ENCODE measurements around the gene OXCT1. TPM values are rescaled to one million over a fixed set of nuclear protein-coding genes. Genes with fewer than 3 reads are reported as not detected.
"Not testable (repeated sequence)": the region's sequence is repeated elsewhere in the genome, so short reads cannot be mapped to it uniquely, and the experiment has no call there.

OXCT1 gene
- total RNA-seq, 1 donor from 2014 or later, result 27.4 TPM

DNA sequence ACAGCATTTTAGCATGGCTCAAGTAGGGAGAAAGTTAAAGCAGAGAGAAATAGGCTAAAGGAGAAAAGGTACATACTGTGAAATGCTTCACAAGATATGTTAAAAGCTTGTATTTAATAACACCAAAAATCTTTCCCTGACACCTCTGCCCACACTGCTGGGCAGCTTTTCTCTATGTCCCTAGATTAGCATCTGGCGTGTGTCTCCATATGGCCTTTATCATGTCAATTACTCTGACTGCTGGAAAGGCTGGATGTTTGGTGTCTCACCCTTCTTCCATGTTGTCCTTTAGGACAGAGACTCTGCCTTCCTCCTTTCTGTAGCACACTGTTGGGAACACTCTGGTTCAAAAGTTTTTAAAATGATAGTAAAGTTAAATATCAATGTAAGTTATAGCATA is 122.5 kb downstream of the OXCT1 start:
- CTCF ChIA-PET, result no interaction called here

DNA sequence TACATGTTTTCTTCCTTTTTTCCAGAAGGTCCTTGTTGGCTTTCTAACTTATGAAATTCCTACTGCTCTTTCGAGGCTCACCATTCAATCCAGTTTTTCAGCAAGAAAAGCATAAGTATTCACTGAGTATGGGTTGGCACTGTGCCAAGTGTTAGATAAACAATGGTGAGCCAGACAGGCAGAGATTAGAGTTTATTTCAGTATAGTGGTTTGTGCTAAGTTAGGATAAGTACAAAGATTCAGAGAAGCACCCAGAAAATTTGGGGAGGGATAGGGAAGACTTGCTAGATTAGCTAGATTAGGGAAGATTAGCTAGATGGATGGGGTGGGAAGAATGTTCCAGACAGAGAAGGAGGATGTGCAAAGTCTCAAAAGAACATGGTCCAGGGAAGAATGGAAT is 122.9 kb downstream of the OXCT1 start:
- CTCF ChIA-PET, result no interaction called here
- Mint-ChIP-seq H3K9me3 (peaks cover 4% of the 10 kb centered on the region), H3K27me3 (no peaks in the 10 kb centered on the region), H3K4me1 (no peaks in the 10 kb centered on the region), H3K4me3 (no peak overlapping the region), H3K27ac (no peak overlapping the region), H3K36me3 (ENCODE audit: low read depth) (peaks cover 29% of the 10 kb centered on the region)
- POLR2A ChIA-PET, result no interaction called here
- DNase-seq, result no peak
- intact Hi-C loops (cut with micrococcal nuclease), result no loop called here
- ATAC-seq (ENCODE audit: low read depth), result no peak
- TF ChIP-seq CTCF (IDR thresholded peaks at IDR 0.05), result no peak

More for the DNA sequence above, 122.5 kb downstream of the OXCT1 start:
- POLR2A ChIA-PET, result no interaction called here
- ATAC-seq (ENCODE audit: low read depth) (no peak), DNase-seq (no peak)
- intact Hi-C loops (cut with micrococcal nuclease), result no loop called here
- TF ChIP-seq CTCF (IDR thresholded peaks at IDR 0.05), result no peak
- Mint-ChIP-seq H3K27me3 (no peaks in the 10 kb centered on the region), H3K4me3 (no peak overlapping the region), H3K4me1 (no peaks in the 10 kb centered on the region), H3K9me3 (peaks cover 4% of the 10 kb centered on the region), H3K27ac (no peak overlapping the region), H3K36me3 (ENCODE audit: low read depth) (peaks cover 28% of the 10 kb centered on the region)

DNA sequence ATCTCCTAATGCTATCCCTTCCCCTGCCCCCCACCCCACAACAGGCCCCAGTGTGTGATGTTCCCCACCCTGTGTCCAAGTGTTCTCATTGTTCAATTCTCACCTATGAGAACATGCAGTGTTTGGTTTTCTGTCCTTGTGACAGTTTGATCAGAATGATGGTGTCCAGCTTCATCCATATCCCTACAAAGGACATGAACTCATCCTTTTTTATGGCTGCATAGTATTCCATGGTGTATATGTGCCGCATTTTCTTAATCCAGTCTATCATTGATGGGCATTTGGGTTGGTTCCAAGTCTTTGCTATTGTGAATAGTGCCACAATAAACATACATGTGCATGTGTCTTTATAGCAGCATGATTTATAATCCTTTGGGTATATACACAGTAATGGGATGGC is 127.6 kb downstream of the OXCT1 start:
- CTCF ChIA-PET; H3K27me3 Mint-ChIP-seq; H3K4me1 Mint-ChIP-seq; H3K4me3 Mint-ChIP-seq; ATAC-seq (ENCODE audit: low read depth); H3K9me3 Mint-ChIP-seq; intact Hi-C loops (cut with micrococcal nuclease); H3K27ac Mint-ChIP-seq; POLR2A ChIA-PET; DNase-seq: not testable (repeated sequence)
- peaks cover 53% of the 10 kb centered on the region for H3K36me3 Mint-ChIP-seq (ENCODE audit: low read depth)

GRCh38 chr5:41738710-41739354 is 131.4 kb downstream of the OXCT1 start:
- no peak for TF ChIP-seq CTCF (IDR thresholded peaks at IDR 0.05)
- CTCF ChIA-PET, result no interaction called here
- H3K36me3 Mint-ChIP-seq (ENCODE audit: low read depth), result peaks cover 64% of the 10 kb centered on the region
- intact Hi-C loops (cut with micrococcal nuclease), result no loop called here
- ATAC-seq (ENCODE audit: low read depth) (no peak), DNase-seq (no peak)
- POLR2A ChIA-PET, result no interaction called here
- H3K4me3 Mint-ChIP-seq, result no peak overlapping the region
- no peaks in the 10 kb centered on the region for H3K4me1 Mint-ChIP-seq
- peaks cover 3% of the 10 kb centered on the region for H3K9me3 Mint-ChIP-seq
- H3K27ac Mint-ChIP-seq, result no peak overlapping the region
- no peaks in the 10 kb centered on the region for H3K27me3 Mint-ChIP-seq

DNA sequence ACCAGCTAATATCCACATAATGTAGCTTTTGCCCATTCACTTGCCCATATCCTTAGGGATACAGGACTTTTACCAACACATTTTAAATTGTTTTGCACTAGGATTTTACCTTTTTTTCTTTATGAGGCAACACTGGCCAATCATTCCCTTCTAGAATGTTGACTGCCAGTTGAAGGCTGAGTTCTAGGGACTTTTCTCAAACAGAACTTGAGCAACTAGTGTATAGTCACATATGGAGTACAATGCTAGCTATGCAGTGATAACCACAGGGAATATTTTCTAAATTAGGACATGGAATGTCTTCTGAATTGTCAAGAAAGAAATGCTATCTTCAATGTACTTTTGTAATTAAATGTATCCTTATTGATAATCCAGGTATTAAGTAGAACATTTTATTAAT is 133.6 kb downstream of the OXCT1 start:
- DNase-seq (no peak), ATAC-seq (ENCODE audit: low read depth) (no peak)
- Mint-ChIP-seq H3K4me1 (no peaks in the 10 kb centered on the region), H3K27ac (no peak overlapping the region), H3K4me3 (no peak overlapping the region), H3K9me3 (peaks cover 3% of the 10 kb centered on the region), H3K27me3 (no peaks in the 10 kb centered on the region), H3K36me3 (ENCODE audit: low read depth) (peaks cover 68% of the 10 kb centered on the region)
- ChIA-PET CTCF (no interaction called here), POLR2A (no interaction called here)
- TF ChIP-seq CTCF (IDR thresholded peaks at IDR 0.05), result no peak
- intact Hi-C loops (cut with micrococcal nuclease), result no loop called here

DNA sequence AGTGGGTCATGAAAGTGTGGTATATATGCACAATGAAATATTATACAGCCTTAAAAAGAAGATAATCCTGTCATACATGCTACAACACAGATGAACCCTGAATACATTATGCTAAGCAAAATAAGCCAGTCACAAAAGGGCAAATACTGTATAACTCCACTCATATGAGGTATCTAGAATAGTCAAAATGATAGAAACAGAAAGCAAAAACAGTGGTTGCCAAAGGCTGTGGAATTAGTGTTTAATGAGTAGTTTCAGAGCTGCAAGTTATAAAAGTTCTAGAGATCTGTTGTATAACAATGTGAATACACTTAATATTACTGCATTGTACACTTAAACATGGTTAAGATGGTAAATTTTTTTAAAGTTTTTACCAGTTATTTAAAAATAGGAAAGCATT is 135.0 kb downstream of the OXCT1 start:
- peaks cover 4% of the 10 kb centered on the region for H3K9me3 Mint-ChIP-seq
- no peak overlapping the region for H3K4me3 Mint-ChIP-seq
- POLR2A ChIA-PET, result no interaction called here
- no peaks in the 10 kb centered on the region for H3K4me1 Mint-ChIP-seq
- no peak for DNase-seq
- H3K27ac Mint-ChIP-seq, result no peak overlapping the region
- no peak for ATAC-seq (ENCODE audit: low read depth)
- CTCF ChIA-PET, result no interaction called here
- H3K36me3 Mint-ChIP-seq (ENCODE audit: low read depth), result peaks cover 70% of the 10 kb centered on the region
- no peak for TF ChIP-seq CTCF (IDR thresholded peaks at IDR 0.05)
- no peaks in the 10 kb centered on the region for H3K27me3 Mint-ChIP-seq
- intact Hi-C loops (cut with micrococcal nuclease), result no loop called here

DNA sequence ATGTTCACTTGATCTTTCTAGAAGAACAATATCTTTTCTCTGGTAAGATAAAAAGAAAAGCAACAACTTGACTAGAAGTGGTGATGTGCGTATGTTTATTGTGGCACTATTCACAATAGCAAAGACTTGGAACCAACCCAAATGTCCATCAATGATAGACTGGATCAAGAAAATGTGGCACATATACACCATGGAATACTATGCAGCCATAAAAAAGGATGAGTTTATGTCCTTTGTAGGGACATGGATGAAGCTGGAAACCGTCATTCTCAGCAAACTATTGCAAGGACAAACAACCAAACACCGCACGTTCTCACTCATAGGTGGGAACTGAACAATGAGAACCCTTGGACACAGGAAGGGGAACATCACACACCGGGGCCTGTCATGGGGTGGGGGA is 140.8 kb downstream of the OXCT1 start:
- H3K27me3 Mint-ChIP-seq; CTCF ChIA-PET; H3K9me3 Mint-ChIP-seq; H3K4me3 Mint-ChIP-seq; H3K4me1 Mint-ChIP-seq; POLR2A ChIA-PET; intact Hi-C loops (cut with micrococcal nuclease); ATAC-seq (ENCODE audit: low read depth); H3K27ac Mint-ChIP-seq; DNase-seq: not testable (repeated sequence)
- peaks cover 43% of the 10 kb centered on the region for H3K36me3 Mint-ChIP-seq (ENCODE audit: low read depth)
